Right ventricle myocardium inferior (tissue), 1 donor: ENCODE measurements around the gene PPAT. TPM values are rescaled to one million over a fixed set of nuclear protein-coding genes. Genes with fewer than 3 reads are reported as not detected.
"Not testable (repeated sequence)": the region's sequence is repeated elsewhere in the genome, so short reads cannot be mapped to it uniquely, and the experiment has no call there.

Source experiments
- ATAC-seq: fragments of 200-7000 bp; cut with Tn5 transposase; one replicate; pipeline ENCODE4 v1.9.1; 2020; ENCODE audit warnings: mild to moderate bottlenecking, moderate library complexity
- DNase-seq: peaks from one replicate; pipeline ENCODE4 v3.0.0; 2021; ENCODE audit errors: missing footprints
- intact Hi-C: fragments of 100-400 bp; cut with DNase I; formaldehyde crosslinking; loops from one replicate; pipeline ENCODE4 v1.11.0; 2022
- total RNA-seq: library from RNA; stranded (reverse); fragmentation: NEBNext Ultra II Directional; extraction: Animal tissue kit (Norgen Biotek cat#: 25700); gene quantifications from one replicate; pipeline ENCODE4 v1.2.1, GENCODE V29; 2021
- donor health status: DM: no; HTN: yes; CAD: no; lungs with severe emphysema.

Gene PPAT
- total RNA-seq, 1 donor from 2014 or later: 3.1 TPM

- intact Hi-C loops: no loop called here
- DNase-seq: no peak
- ATAC-seq: no peak
Measured at GRCh38 chr4:56400560-56400959, 34.9 kb downstream of the PPAT start.

GRCh38 chr4:56391270-56391669 lies 44.1 kb downstream of the PPAT start:
- ATAC-seq (no peak), DNase-seq (no peak)
- intact Hi-C loops: no loop called here

- intact Hi-C loops: no loop called here
- ATAC-seq: no peak
Measured at GRCh38 chr4:56389558-56389957, 45.9 kb downstream of the PPAT start.

GRCh38 chr4:56388306-56388705 lies 47.1 kb downstream of the PPAT start:
- intact Hi-C loops: no loop called here
- DNase-seq: no peak
- ATAC-seq: no peak

More at GRCh38 chr4:56389558-56389957, 45.9 kb downstream of the PPAT start:
- no peak for DNase-seq

GRCh38 chr4:56387023-56388001 lies 48.1 kb downstream of the PPAT start, which contains the start of gene AASDH:
Gene AASDH (minus strand): TSS chr4:56387491. CDS start chr4:56384299, 3,192 bp downstream.
- intact Hi-C loops: loop anchor here (1.0 kb wide), 1 partner anchor 49 kb away; the partner anchor contains the start of gene PAICS
- ATAC-seq: peak; percentile 96
- DNase-seq: peak; percentile 95

GRCh38 chr4:56386091-56386490 lies 49.3 kb downstream of the PPAT start:
- intact Hi-C loops: no loop called here
- DNase-seq (no peak), ATAC-seq (no peak)

- ATAC-seq (no peak), DNase-seq (no peak)
- intact Hi-C loops: no loop called here
Measured at GRCh38 chr4:56375458-56375857, 60.0 kb downstream of the PPAT start.

- ATAC-seq: no peak
- intact Hi-C loops: no loop called here
Measured at GRCh38 chr4:56374956-56375355, 60.5 kb downstream of the PPAT start.

GRCh38 chr4:56372774-56373173 lies 62.6 kb downstream of the PPAT start:
- intact Hi-C loops: no loop called here
- DNase-seq: no peak
- ATAC-seq: no peak

More at GRCh38 chr4:56374956-56375355, 60.5 kb downstream of the PPAT start:
- DNase-seq: no peak

- no peak for DNase-seq
- intact Hi-C loops: no loop called here
- ATAC-seq: no peak
Measured at GRCh38 chr4:56371426-56372220, 63.8 kb downstream of the PPAT start.

GRCh38 chr4:56370377-56370776 lies 65.0 kb downstream of the PPAT start:
- ATAC-seq: no peak
- DNase-seq: no peak
- intact Hi-C loops: no loop called here

GRCh38 chr4:56362981-56363380 lies 72.4 kb downstream of the PPAT start:
- intact Hi-C loops, ATAC-seq, DNase-seq: not testable (repeated sequence)

- ATAC-seq (no peak), DNase-seq (no peak)
- intact Hi-C loops: no loop called here
Measured at GRCh38 chr4:56360071-56360470, 75.3 kb downstream of the PPAT start.

GRCh38 chr4:56356650-56357049 lies 78.8 kb downstream of the PPAT start:
- intact Hi-C loops: no loop called here
- ATAC-seq (no peak), DNase-seq (no peak)

GRCh38 chr4:56348576-56348975 lies 86.8 kb downstream of the PPAT start:
- intact Hi-C loops: no loop called here
- DNase-seq: no peak
- no peak for ATAC-seq

- intact Hi-C loops: no loop called here
- ATAC-seq (no peak), DNase-seq (no peak)
Measured at GRCh38 chr4:56345458-56345857, 90.0 kb downstream of the PPAT start.
